H9 (cell line): ENCODE results near the gene FOXF2. TPM values are rescaled to one million over a fixed set of nuclear protein-coding genes. Genes with fewer than 3 reads are reported as not detected.

Experiments used
- DNase-seq: peaks from one replicate; pipeline ENCODE4 v3.0.0-alpha.2; 2017
- H2AFZ ChIP-seq: one replicate; pipeline ENCODE4 v1.6.1; 2013; ENCODE audit warnings: mild to moderate bottlenecking, low read length, control low read depth, moderate library complexity
- H2AK5ac ChIP-seq: 2 replicates; pipeline ENCODE4 v1.6.1; 2013; ENCODE audit warnings: low read length, control low read depth, mixed read lengths; ENCODE audit not compliant: insufficient read length
- H2BK120ac ChIP-seq: one replicate; pipeline ENCODE4 v1.6.1; 2013; ENCODE audit warnings: low read depth, mild to moderate bottlenecking, low read length, control low read depth, inconsistent platforms; ENCODE audit not compliant: poor library complexity, severe bottlenecking
- H2BK12ac ChIP-seq: 2 replicates; pipeline ENCODE4 v1.6.1; 2013; ENCODE audit warnings: low read length, control low read depth, mixed read lengths, low read depth; ENCODE audit not compliant: insufficient read length
- H2BK15ac ChIP-seq: 2 replicates; pipeline ENCODE4 v1.6.1; 2013; ENCODE audit warnings: low read depth, low read length, control low read depth
- H2BK20ac ChIP-seq: one replicate; pipeline ENCODE4 v1.6.1; 2013; ENCODE audit warnings: low read depth, mild to moderate bottlenecking, low read length, control low read depth, inconsistent platforms; ENCODE audit not compliant: poor library complexity, severe bottlenecking
- H2BK5ac ChIP-seq: 2 replicates; pipeline ENCODE4 v1.6.1; 2013; ENCODE audit warnings: low read length, control low read depth, mixed read lengths; ENCODE audit not compliant: insufficient read length
- H3K14ac ChIP-seq: 2 replicates; pipeline ENCODE4 v1.6.1; 2013; ENCODE audit warnings: low read length, control low read depth; ENCODE audit not compliant: insufficient read depth
- H3K18ac ChIP-seq: 2 replicates; pipeline ENCODE4 v1.6.1; 2013; ENCODE audit warnings: low read depth, mild to moderate bottlenecking, mixed read lengths, low read length, control low read depth; ENCODE audit not compliant: insufficient read length
- H3K23ac ChIP-seq: 2 replicates; pipeline ENCODE4 v1.6.1; 2013; ENCODE audit warnings: low read length, control low read depth, mixed read lengths, low read depth; ENCODE audit not compliant: insufficient read length
- H3K23me2 ChIP-seq: 2 replicates; pipeline ENCODE4 v1.6.1; 2013; ENCODE audit warnings: low read depth, mild to moderate bottlenecking, mixed read lengths, low read length, control low read depth; ENCODE audit not compliant: insufficient read length, poor library complexity, severe bottlenecking
- H3K27ac ChIP-seq: 2 replicates; pipeline ENCODE4 v1.5.1; 2013; ENCODE audit warnings: low read length, control low read depth, mixed read lengths, low read depth; ENCODE audit not compliant: insufficient read length
- H3K27me3 ChIP-seq: 2 replicates; pipeline ENCODE4 v1.6.1; 2013; ENCODE audit warnings: low read length, control low read depth, inconsistent platforms; ENCODE audit not compliant: insufficient read depth
- H3K4ac ChIP-seq: 2 replicates; pipeline ENCODE4 v1.6.1; 2013; ENCODE audit warnings: low read depth, mild to moderate bottlenecking, control low read depth, inconsistent platforms, low read length, moderate library complexity
- H3K4me1 ChIP-seq: 2 replicates; pipeline ENCODE4 v1.6.1; 2013; ENCODE audit warnings: low read length, control low read depth, inconsistent platforms; ENCODE audit not compliant: insufficient read depth
- H3K4me2 ChIP-seq: 2 replicates; pipeline ENCODE4 v1.6.1; 2013; ENCODE audit warnings: low read length, control low read depth, mixed read lengths; ENCODE audit not compliant: insufficient read length, insufficient read depth
- H3K56ac ChIP-seq: 2 replicates; pipeline ENCODE4 v1.6.1; 2013; ENCODE audit warnings: low read depth, mild to moderate bottlenecking, mixed read lengths, low read length, control low read depth; ENCODE audit not compliant: insufficient read length
- H3K79me1 ChIP-seq: 2 replicates; pipeline ENCODE4 v1.6.1; 2013; ENCODE audit warnings: low read depth, mild to moderate bottlenecking, moderate library complexity, low read length, control low read depth, inconsistent platforms; ENCODE audit not compliant: insufficient read depth, poor library complexity, severe bottlenecking
- H3K79me2 ChIP-seq: 2 replicates; pipeline ENCODE4 v1.6.1; 2013; ENCODE audit warnings: low read length, control low read depth, inconsistent platforms; ENCODE audit not compliant: insufficient read depth
- H3K9ac ChIP-seq: 2 replicates; pipeline ENCODE4 v1.6.1; 2013; ENCODE audit warnings: low read length, control low read depth, mixed read lengths; ENCODE audit not compliant: insufficient read length; ENCODE audit errors: extremely low read depth
- H3K9me3 ChIP-seq: one replicate; pipeline ENCODE4 v1.6.1; 2013; ENCODE audit warnings: low read depth, low read length, inconsistent platforms; ENCODE audit not compliant: control insufficient read depth
- H3T11ph ChIP-seq: one replicate; pipeline ENCODE4 v1.6.1; 2013; ENCODE audit warnings: mild to moderate bottlenecking, low read length, control low read depth, inconsistent platforms
- H4K20me1 ChIP-seq: one replicate; pipeline ENCODE4 v1.6.1; 2013; ENCODE audit not compliant: control insufficient read depth, insufficient read length, insufficient read depth
- H4K5ac ChIP-seq: 2 replicates; pipeline ENCODE4 v1.6.1; 2013; ENCODE audit warnings: low read depth, mild to moderate bottlenecking, mixed read lengths, low read length, control low read depth; ENCODE audit not compliant: insufficient read length
- H4K8ac ChIP-seq: replicated peaks from 2 replicates; pipeline ENCODE4 v1.6.1; 2013; ENCODE audit warnings: low read length, control low read depth, mixed read lengths, low read depth; ENCODE audit not compliant: insufficient read length
- H4K91ac ChIP-seq: 2 replicates; pipeline ENCODE4 v1.6.1; 2013; ENCODE audit warnings: low read depth, mild to moderate bottlenecking, moderate library complexity, mixed read lengths, low read length, control low read depth; ENCODE audit not compliant: insufficient read length
- H3K27ac Mint-ChIP-seq, 3 experiments: 2 replicates in 2 of 3; 3 replicates in 1 of 3; pipeline ENCODE4 v1.8.0; 2020 to 2021; ENCODE audit warnings: mixed read lengths in 3 of 3, mild to moderate bottlenecking in 1 of 3, moderate library complexity in 1 of 3
- H3K27me3 Mint-ChIP-seq: 2 replicates; pipeline ENCODE4 v1.8.0; 2021; ENCODE audit warnings: low read depth, mild to moderate bottlenecking, moderate library complexity, mixed read lengths
- H3K36me3 Mint-ChIP-seq, 3 experiments: 2 replicates in 2 of 3; 3 replicates in 1 of 3; pipeline ENCODE4 v1.8.0; 2020 to 2021; ENCODE audit warnings: low read depth in 3 of 3, mixed read lengths in 3 of 3; ENCODE audit not compliant: insufficient read depth in 1 of 3
- H3K4me1 Mint-ChIP-seq, 2 experiments: 2 replicates each; pipeline ENCODE4 v1.8.0; 2020; ENCODE audit warnings: mixed read lengths in 2 of 2
- H3K4me3 Mint-ChIP-seq, 2 experiments: 2 replicates in 1 of 2; 3 replicates in 1 of 2; pipeline ENCODE4 v1.8.0; 2020 to 2021; ENCODE audit warnings: mild to moderate bottlenecking in 2 of 2, mixed read lengths in 2 of 2, moderate library complexity in 1 of 2
- H3K9me3 Mint-ChIP-seq, 2 experiments: 2 replicates in 1 of 2; 3 replicates in 1 of 2; pipeline ENCODE4 v1.8.0; 2020; ENCODE audit warnings: mild to moderate bottlenecking in 2 of 2, mixed read lengths in 2 of 2, moderate library complexity in 1 of 2
- WGBS: extraction: QIAGEN DNeasy Blood & Tissue Kit; methylation state at CpG from one replicate; pipeline ENCODE4 v1.1.7; 2013; ENCODE audit warnings: missing lambda C conversion rate, low lambda C conversion rate, mixed read lengths; ENCODE audit not compliant: insufficient read length; ENCODE audit errors: extremely low coverage; 5-methylcytosine and 5-hydroxymethylcytosine counted together
- total RNA-seq: library from RNA; stranded (reverse); gene quantifications from 2 replicates; pipeline ENCODE4 v1.2.1, GENCODE V29; 2021
- TF ChIP-seq, protein P1 (sequence below): fragments of 200-600 bp; sonication (generic); conservative IDR thresholded peaks from 3 replicates; pipeline ENCODE4 v1.8.0; 2021; ENCODE audit warnings: antibody characterized with exemption, mild to moderate bottlenecking

The FOXF2 gene
- total RNA-seq, 1 experiment from 2014 or later, result not detected

DNA sequence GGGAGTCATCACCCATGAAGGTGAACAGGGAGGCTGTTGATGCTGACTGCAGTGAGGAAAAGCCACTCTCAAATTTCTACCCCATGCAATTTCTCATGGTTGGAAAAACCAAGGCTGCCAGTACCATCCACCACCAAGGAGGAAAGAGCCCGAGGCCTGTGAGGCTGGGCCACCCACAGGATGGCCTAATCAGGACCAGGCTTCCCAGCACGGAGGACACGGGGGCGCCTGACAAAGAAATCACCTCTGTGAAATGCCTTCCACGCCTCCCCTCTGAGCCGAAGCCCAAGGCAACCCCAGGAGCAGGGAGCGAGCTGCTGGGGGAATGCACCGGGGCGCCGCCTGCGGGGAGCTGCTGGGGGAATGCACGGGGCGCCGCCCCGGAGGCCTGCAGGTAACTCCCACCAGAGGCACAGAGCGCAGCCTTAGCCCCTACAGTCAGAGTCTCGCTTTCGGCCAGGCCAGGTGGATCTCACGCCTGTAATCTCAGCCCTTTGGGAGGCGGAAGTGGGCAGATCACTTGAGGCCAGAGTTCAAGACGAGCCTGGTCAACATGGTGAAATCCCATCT lies 26.9 kb downstream of the FOXF2 start:
- TF ChIP-seq, protein P1, sequence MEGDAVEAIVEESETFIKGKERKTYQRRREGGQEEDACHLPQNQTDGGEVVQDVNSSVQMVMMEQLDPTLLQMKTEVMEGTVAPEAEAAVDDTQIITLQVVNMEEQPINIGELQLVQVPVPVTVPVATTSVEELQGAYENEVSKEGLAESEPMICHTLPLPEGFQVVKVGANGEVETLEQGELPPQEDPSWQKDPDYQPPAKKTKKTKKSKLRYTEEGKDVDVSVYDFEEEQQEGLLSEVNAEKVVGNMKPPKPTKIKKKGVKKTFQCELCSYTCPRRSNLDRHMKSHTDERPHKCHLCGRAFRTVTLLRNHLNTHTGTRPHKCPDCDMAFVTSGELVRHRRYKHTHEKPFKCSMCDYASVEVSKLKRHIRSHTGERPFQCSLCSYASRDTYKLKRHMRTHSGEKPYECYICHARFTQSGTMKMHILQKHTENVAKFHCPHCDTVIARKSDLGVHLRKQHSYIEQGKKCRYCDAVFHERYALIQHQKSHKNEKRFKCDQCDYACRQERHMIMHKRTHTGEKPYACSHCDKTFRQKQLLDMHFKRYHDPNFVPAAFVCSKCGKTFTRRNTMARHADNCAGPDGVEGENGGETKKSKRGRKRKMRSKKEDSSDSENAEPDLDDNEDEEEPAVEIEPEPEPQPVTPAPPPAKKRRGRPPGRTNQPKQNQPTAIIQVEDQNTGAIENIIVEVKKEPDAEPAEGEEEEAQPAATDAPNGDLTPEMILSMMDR, result no peak
- no peak overlapping the region for H3K18ac ChIP-seq
- no peak overlapping the region for H2BK5ac ChIP-seq
- H4K91ac ChIP-seq, result no peak overlapping the region
- Mint-ChIP-seq H3K4me3 (no peak overlapping the region), H3K27ac (no peak overlapping the region), H3K9me3 (peaks cover 11% of the 10 kb centered on the region in 2 experiments; a peak in 4 of 5 replicates), H3K4me1 (peaks cover 3 to 18% of the 10 kb centered on the region in 2 experiments), H3K36me3 (peaks cover 3 to 10% (median 3%) of the 10 kb centered on the region in 3 experiments; a peak in 6 of 7 replicates), H3K27me3 (peaks cover 9% of the 10 kb centered on the region)
- no peak overlapping the region for H2BK20ac ChIP-seq
- H4K5ac ChIP-seq, result no peak overlapping the region
- H2BK12ac ChIP-seq, result no peak overlapping the region
- no peak overlapping the region for H3K4me2 ChIP-seq
- no peaks in the 10 kb centered on the region for H3K79me2 ChIP-seq
- no peak overlapping the region for H4K8ac ChIP-seq
- peak; percentile 47 for DNase-seq
- H3K4ac ChIP-seq, result no peak overlapping the region
- H3K4me1 ChIP-seq, result no peaks in the 10 kb centered on the region
- H3K27me3 ChIP-seq, result no peaks in the 10 kb centered on the region; the same call in 1 of the 2 replicates
- no peak overlapping the region for H3T11ph ChIP-seq
- WGBS, result no CpG with 5 or more reads among the region's 21 CpGs
- no peak overlapping the region for H3K23ac ChIP-seq
- H3K23me2 ChIP-seq, result no peaks in the 10 kb centered on the region
- no peaks in the 10 kb centered on the region for H3K79me1 ChIP-seq
- no peak overlapping the region; the same call in 1 of the 2 replicates for H3K14ac ChIP-seq
- H3K27ac ChIP-seq, result no peak overlapping the region
- no peak overlapping the region for H3K56ac ChIP-seq
- no peaks in the 10 kb centered on the region for H3K9me3 ChIP-seq
- H2BK15ac ChIP-seq, result no peak overlapping the region
- H2AFZ ChIP-seq, result no peak overlapping the region
- H2AK5ac ChIP-seq, result no peak overlapping the region
- H4K20me1 ChIP-seq, result no peaks in the 10 kb centered on the region
- H3K9ac ChIP-seq, result no peak overlapping the region
- H2BK120ac ChIP-seq, result no peak overlapping the region
